Astrocyte (in vitro differentiated cells and primary cell): ENCODE results near the gene SHANK2. TPM values are rescaled to one million over a fixed set of nuclear protein-coding genes. Genes with fewer than 3 reads are reported as not detected.

Experiments used
- DNase-seq: peaks from one replicate; pipeline ENCODE4 v3.0.0-alpha.2; 2010; ENCODE audit warnings: low read depth
- FAIRE-seq: peaks from 2 replicates; lab custom pipeline; 2011; peaks lifted over from hg19 to GRCh38; lab: Jason Lieb, UNC
- H2AFZ ChIP-seq: 2 replicates; pipeline ENCODE4 v1.6.0; 2012; ENCODE audit warnings: low read depth, low read length, inconsistent platforms
- H3K27ac ChIP-seq: 2 replicates; pipeline ENCODE4 v1.5.1; 2011; ENCODE audit warnings: low read depth, low read length, inconsistent platforms
- H3K27me3 ChIP-seq: 2 replicates; pipeline ENCODE4 v1.6.0; 2011; ENCODE audit warnings: low read length, inconsistent platforms; ENCODE audit not compliant: insufficient read depth
- H3K36me3 ChIP-seq: 2 replicates; pipeline ENCODE4 v1.5.1; 2011; ENCODE audit warnings: low read length, inconsistent platforms; ENCODE audit not compliant: insufficient read depth
- H3K4me1 ChIP-seq: 2 replicates; pipeline ENCODE4 v1.5.1; 2011; ENCODE audit warnings: low read length, inconsistent platforms; ENCODE audit not compliant: insufficient read depth
- H3K4me2 ChIP-seq: 2 replicates; pipeline ENCODE4 v1.6.0; 2012; ENCODE audit warnings: low read length, inconsistent platforms
- H3K4me3 ChIP-seq: 2 replicates; pipeline ENCODE4 v1.5.1; 2011; ENCODE audit warnings: low read depth, mild to moderate bottlenecking, low read length, inconsistent platforms; ENCODE audit not compliant: insufficient read depth
- H3K79me2 ChIP-seq: 2 replicates; pipeline ENCODE4 v1.6.0; 2012; ENCODE audit warnings: mild to moderate bottlenecking, low read length, inconsistent platforms; ENCODE audit not compliant: insufficient read depth
- H3K9ac ChIP-seq: 2 replicates; pipeline ENCODE4 v1.6.0; 2012; ENCODE audit warnings: mild to moderate bottlenecking, low read length, inconsistent platforms
- H3K9me3 ChIP-seq: 2 replicates; pipeline ENCODE4 v1.5.1; 2012; ENCODE audit warnings: low read depth, mild to moderate bottlenecking, low read length, inconsistent platforms; ENCODE audit not compliant: insufficient read depth
- H4K20me1 ChIP-seq: 2 replicates; pipeline ENCODE4 v1.6.0; 2012; ENCODE audit warnings: low read length, inconsistent platforms; ENCODE audit not compliant: insufficient read depth
- H3K27ac Mint-ChIP-seq: one replicate; pipeline ENCODE4 v1.8.0; 2021; ENCODE audit warnings: mild to moderate bottlenecking, mixed read lengths; ENCODE audit not compliant: unreplicated experiment
- H3K27me3 Mint-ChIP-seq: one replicate; pipeline ENCODE4 v1.8.0; 2021; ENCODE audit warnings: low read depth, mixed read lengths; ENCODE audit not compliant: unreplicated experiment
- H3K36me3 Mint-ChIP-seq: one replicate; pipeline ENCODE4 v1.8.0; 2021; ENCODE audit warnings: low read depth, mixed read lengths; ENCODE audit not compliant: unreplicated experiment
- H3K4me1 Mint-ChIP-seq: one replicate; pipeline ENCODE4 v1.8.0; 2021; ENCODE audit warnings: low read depth, mixed read lengths; ENCODE audit not compliant: unreplicated experiment
- H3K4me3 Mint-ChIP-seq: one replicate; pipeline ENCODE4 v1.8.0; 2021; ENCODE audit warnings: mild to moderate bottlenecking, moderate library complexity, mixed read lengths; ENCODE audit not compliant: unreplicated experiment
- H3K9me3 Mint-ChIP-seq: one replicate; pipeline ENCODE4 v1.8.0; 2021; ENCODE audit warnings: mild to moderate bottlenecking, mixed read lengths; ENCODE audit not compliant: unreplicated experiment
- CTCF ChIP-seq: IDR thresholded peaks from 2 replicates; pipeline ENCODE4 v1.5.1; 2011; ENCODE audit warnings: low read depth, mild to moderate bottlenecking, inconsistent platforms, low read length, moderate library complexity; ENCODE audit not compliant: insufficient read depth
- EZH2 ChIP-seq: IDR thresholded peaks from 2 replicates; pipeline ENCODE4 v1.6.1; 2012; ENCODE audit warnings: mild to moderate bottlenecking, low read length, inconsistent platforms; ENCODE audit not compliant: insufficient read depth
- total RNA-seq: library from RNA; stranded (reverse); gene quantifications from 2 replicates; pipeline ENCODE4 v1.2.1, GENCODE V29; 2021

SHANK2 gene
- total RNA-seq, 1 donor from 2014 or later, result 10.1 TPM

- Mint-ChIP-seq H3K4me3 (no peak overlapping the region), H3K36me3 (peaks cover 3% of the 10 kb centered on the region), H3K9me3 (peaks cover 2% of the 10 kb centered on the region), H3K27ac (no peak overlapping the region), H3K4me1 (peaks cover 10% of the 10 kb centered on the region), H3K27me3 (peaks cover 18% of the 10 kb centered on the region)
- Histone ChIP-seq H3K4me2 (no peak overlapping the region), H2AFZ (no peak overlapping the region), H3K36me3 (no peaks in the 10 kb centered on the region), H3K27me3 (peaks cover 7% of the 10 kb centered on the region), H3K9ac (no peak overlapping the region), H4K20me1 (no peaks in the 10 kb centered on the region), H3K9me3 (no peaks in the 10 kb centered on the region), H3K4me3 (no peak overlapping the region), H3K79me2 (no peaks in the 10 kb centered on the region), H3K27ac (no peak overlapping the region), H3K4me1 (peaks cover 18% of the 10 kb centered on the region)
- no peak for DNase-seq
- no peak for FAIRE-seq
- TF ChIP-seq CTCF, result no peak
- TF ChIP-seq EZH2, result no peak
Observed at GRCh38 chr11:71282581-71283351, 30.4 kb upstream of the SHANK2 start.

- Histone ChIP-seq H3K79me2 (no peaks in the 10 kb centered on the region), H3K9me3 (no peaks in the 10 kb centered on the region), H2AFZ (no peak overlapping the region), H3K4me1 (peaks cover 9% of the 10 kb centered on the region), H3K27ac (no peak overlapping the region), H3K4me3 (no peak overlapping the region), H3K27me3 (peaks cover 7% of the 10 kb centered on the region), H3K4me2 (no peak overlapping the region), H4K20me1 (no peaks in the 10 kb centered on the region), H3K9ac (no peak overlapping the region), H3K36me3 (no peaks in the 10 kb centered on the region)
- DNase-seq, result no peak
- H3K27me3 Mint-ChIP-seq, result peaks cover 23% of the 10 kb centered on the region
- H3K9me3 Mint-ChIP-seq, result peaks cover 2% of the 10 kb centered on the region
- H3K27ac Mint-ChIP-seq, result no peak overlapping the region
- FAIRE-seq, result no peak
- TF ChIP-seq CTCF (no peak), EZH2 (no peak)
- no peak overlapping the region for H3K4me3 Mint-ChIP-seq
- H3K36me3 Mint-ChIP-seq, result peaks cover 3% of the 10 kb centered on the region
- peaks cover 3% of the 10 kb centered on the region for H3K4me1 Mint-ChIP-seq
Observed at GRCh38 chr11:71281831-71282230, 29.5 kb upstream of the SHANK2 start.

- H3K36me3 Mint-ChIP-seq, result peaks cover 3% of the 10 kb centered on the region
Observed at GRCh38 chr11:71281204-71281603, 28.8 kb upstream of the SHANK2 start.

More at GRCh38 chr11:71281204-71281603, 28.8 kb upstream of the SHANK2 start:
- no peaks in the 10 kb centered on the region for H3K4me1 Mint-ChIP-seq
- H3K4me2 ChIP-seq, result no peak overlapping the region
- peaks cover 7% of the 10 kb centered on the region for H3K27me3 ChIP-seq
- peaks cover 2% of the 10 kb centered on the region for H3K4me1 ChIP-seq
- TF ChIP-seq EZH2, result no peak
- no peak for TF ChIP-seq CTCF
- no peak for FAIRE-seq
- DNase-seq, result no peak
- H4K20me1 ChIP-seq, result no peaks in the 10 kb centered on the region
- H3K9me3 Mint-ChIP-seq, result peaks cover 2% of the 10 kb centered on the region
- no peaks in the 10 kb centered on the region for H3K79me2 ChIP-seq
- no peak overlapping the region for H3K4me3 ChIP-seq
- H3K9ac ChIP-seq, result no peak overlapping the region
- no peak overlapping the region for H3K27ac Mint-ChIP-seq
- H3K27me3 Mint-ChIP-seq, result peaks cover 24% of the 10 kb centered on the region
- no peaks in the 10 kb centered on the region for H3K9me3 ChIP-seq
- no peak overlapping the region for H2AFZ ChIP-seq
- no peak overlapping the region for H3K4me3 Mint-ChIP-seq
- no peaks in the 10 kb centered on the region for H3K36me3 ChIP-seq
- no peak overlapping the region for H3K27ac ChIP-seq
